Lower leg skin (tissue), 4 donors: Measurements from ENCODE around the gene NLRP5. TPM values are rescaled to one million over a fixed set of nuclear protein-coding genes. Genes with fewer than 3 reads are reported as not detected.

Experiments
- DNase-seq, 2 donors: peaks; one replicate each; pipeline ENCODE4 v3.0.0-alpha.2; 2019; ENCODE audit warnings: low spot score in 2 of 2
- H3K4me3 ChIP-seq: fragments of 200-600 bp; sonication (generic); 2 replicates; pipeline ENCODE4 v1.5.1; 2017; ENCODE audit warnings: mild to moderate bottlenecking, low read depth; ENCODE audit not compliant: poor library complexity, severe bottlenecking
- CTCF ChIP-seq, 3 donors: fragments of 450-650 bp; IDR thresholded peaks; one replicate each; pipeline ENCODE4 v1.5.1; 2016; ENCODE audit warnings: antibody characterized with exemption in 3 of 3, mild to moderate bottlenecking in 3 of 3, moderate library complexity in 2 of 3
- POLR2A ChIP-seq, 2 donors: fragments of 450-650 bp; IDR thresholded peaks; one replicate each; pipeline ENCODE4 v1.6.1; 2016 to 2017; ENCODE audit warnings: antibody characterized with exemption in 2 of 2, mild to moderate bottlenecking in 1 of 2, moderate library complexity in 1 of 2
- WGBS, 2 donors: methylation state at CpG; one replicate each; pipeline ENCODE4 v1.1.5; 2018; 5-methylcytosine and 5-hydroxymethylcytosine counted together
- intact Hi-C: fragments of 100-400 bp; cut with DNase I; formaldehyde crosslinking; loops from one replicate; pipeline ENCODE4 v1.15.0; 2023; ENCODE audit warnings: low total_unique reads
- total RNA-seq, 4 donors: library from RNA; depleted of rRNA; stranded (reverse); fragments of >200 nt; gene quantifications; one replicate each; pipeline ENCODE4 v1.1.0, GENCODE V29; 2016

NLRP5 gene
- total RNA-seq, 4 donors from 2014 or later = not detected

GRCh38 chr19:56053596-56053995 lies 67.0 kb downstream of the NLRP5 start:
- H3K4me3 ChIP-seq = no peak overlapping the region
- intact Hi-C loops = no loop called here
- DNase-seq = no peak
- TF ChIP-seq POLR2A (IDR thresholded peaks at IDR 0.05) = no peak
- TF ChIP-seq CTCF (IDR thresholded peaks at IDR 0.05) = no peak
- 89 to 92% methylated on average over 18 of the region's 18 CpGs for WGBS, 2 donors

GRCh38 chr19:56066152-56067023 lies 79.8 kb downstream of the NLRP5 start:
- intact Hi-C loops = no loop called here
- no peak for TF ChIP-seq POLR2A (IDR thresholded peaks at IDR 0.05)
- TF ChIP-seq CTCF (IDR thresholded peaks at IDR 0.05) = peak in 1 of 3 donors; percentile 52
- peak in 1 of 2 donors; percentile 90 for DNase-seq
- 3 to 8% methylated on average over 39 of the region's 39 CpGs for WGBS, 2 donors
- no peak overlapping the region for H3K4me3 ChIP-seq

DNA sequence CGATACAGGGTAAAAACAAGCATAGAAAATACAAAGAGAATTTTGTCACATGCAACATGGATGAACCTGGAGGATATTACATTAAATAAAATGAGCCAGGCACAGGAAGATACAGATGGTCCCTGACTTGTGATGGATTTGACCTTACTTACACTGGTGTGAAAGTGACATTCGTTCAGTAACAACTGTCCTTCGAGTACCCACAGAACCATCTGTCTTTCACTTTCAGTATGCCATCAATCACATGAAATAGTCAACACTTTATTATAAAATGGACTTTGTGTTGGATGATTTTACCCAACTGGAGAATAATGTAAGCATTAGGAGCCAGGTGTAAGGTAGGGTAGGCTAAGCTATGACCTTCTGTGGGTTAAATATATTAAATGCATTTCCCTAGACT lies 83.1 kb downstream of the NLRP5 start:
- no peak for DNase-seq
- TF ChIP-seq CTCF (IDR thresholded peaks at IDR 0.05) = no peak
- intact Hi-C loops = no loop called here
- WGBS, 2 donors = 39 to 74% methylated on average over 3 of the region's 3 CpGs
- no peak overlapping the region for H3K4me3 ChIP-seq

GRCh38 chr19:56071151-56071550 lies 84.6 kb downstream of the NLRP5 start:
- 66% methylated on average over 4 of the region's 4 CpGs for WGBS, 2 donors
- DNase-seq = no peak
- H3K4me3 ChIP-seq = no peak overlapping the region
- TF ChIP-seq CTCF (IDR thresholded peaks at IDR 0.05) (no peak), POLR2A (IDR thresholded peaks at IDR 0.05) (no peak)
- intact Hi-C loops = no loop called here

- intact Hi-C loops = no loop called here
- no peak for DNase-seq
- TF ChIP-seq POLR2A (IDR thresholded peaks at IDR 0.05) = no peak
- TF ChIP-seq CTCF (IDR thresholded peaks at IDR 0.05) = peak in 1 of 3 donors; percentile 59
- 7 to 14% methylated on average over 5 of the region's 5 CpGs for WGBS, 2 donors
- H3K4me3 ChIP-seq = no peak overlapping the region
Observed at GRCh38 chr19:56076498-56076897, 89.9 kb downstream of the NLRP5 start.
